GM23338 (cell line): ENCODE data around the gene GPR153.

ENCODE experiments used
- CREB1 ChIP-seq: fragments of 250-450 bp; sonication (Bioruptor Pico); IDR thresholded peaks from 2 replicates; pipeline ENCODE4 v1.5.0; 2020; ENCODE audit warnings: low read depth, mild to moderate bottlenecking, moderate library complexity
- ETS1 ChIP-seq: IDR thresholded peaks from 2 replicates; pipeline ENCODE4 v1.6.1; 2016; ENCODE audit warnings: antibody characterized with exemption
- EZH2 ChIP-seq: fragments of 200-600 bp; sonication (generic); IDR thresholded peaks from one replicate; pipeline ENCODE4 v1.8.0; 2017; ENCODE audit warnings: antibody characterized with exemption, mild to moderate bottlenecking, low read depth; ENCODE audit not compliant: unreplicated experiment
- EZH2phosphoT487 ChIP-seq: fragments of 200-600 bp; sonication (generic); IDR thresholded peaks from one replicate; pipeline ENCODE4 v1.8.1; 2018; ENCODE audit warnings: antibody characterized with exemption; ENCODE audit not compliant: unreplicated experiment
- JUNB ChIP-seq: IDR thresholded peaks from one replicate; pipeline ENCODE4 v1.6.1; 2016; ENCODE audit warnings: antibody characterized with exemption; ENCODE audit not compliant: unreplicated experiment
- POLR2AphosphoS5 ChIP-seq: IDR thresholded peaks from 2 replicates; pipeline ENCODE4 v1.6.1; 2016; ENCODE audit warnings: antibody characterized with exemption, low read depth
- REST ChIP-seq: IDR thresholded peaks from one replicate; pipeline ENCODE4 v1.6.1; 2018; ENCODE audit warnings: antibody characterized with exemption; ENCODE audit not compliant: unreplicated experiment
- ZNF331 ChIP-seq: fragments of 250-450 bp; sonication (Bioruptor Pico); IDR thresholded peaks from 2 replicates; pipeline ENCODE4 v1.5.0; 2020; ENCODE audit warnings: low read depth, mild to moderate bottlenecking, moderate library complexity
- TF ChIP-seq, protein P1 (sequence below), 2 experiments: fragments of 200-600 bp in 1 of 2; sonication (generic) in 1 of 2; conservative IDR thresholded peaks; 2 replicates each; pipeline versions ENCODE4 v1.5.1 to v1.6.1; 2016 to 2017; ENCODE audit warnings: antibody characterized with exemption in 2 of 2, low read depth in 2 of 2, mild to moderate bottlenecking in 2 of 2, moderate library complexity in 1 of 2

DNA sequence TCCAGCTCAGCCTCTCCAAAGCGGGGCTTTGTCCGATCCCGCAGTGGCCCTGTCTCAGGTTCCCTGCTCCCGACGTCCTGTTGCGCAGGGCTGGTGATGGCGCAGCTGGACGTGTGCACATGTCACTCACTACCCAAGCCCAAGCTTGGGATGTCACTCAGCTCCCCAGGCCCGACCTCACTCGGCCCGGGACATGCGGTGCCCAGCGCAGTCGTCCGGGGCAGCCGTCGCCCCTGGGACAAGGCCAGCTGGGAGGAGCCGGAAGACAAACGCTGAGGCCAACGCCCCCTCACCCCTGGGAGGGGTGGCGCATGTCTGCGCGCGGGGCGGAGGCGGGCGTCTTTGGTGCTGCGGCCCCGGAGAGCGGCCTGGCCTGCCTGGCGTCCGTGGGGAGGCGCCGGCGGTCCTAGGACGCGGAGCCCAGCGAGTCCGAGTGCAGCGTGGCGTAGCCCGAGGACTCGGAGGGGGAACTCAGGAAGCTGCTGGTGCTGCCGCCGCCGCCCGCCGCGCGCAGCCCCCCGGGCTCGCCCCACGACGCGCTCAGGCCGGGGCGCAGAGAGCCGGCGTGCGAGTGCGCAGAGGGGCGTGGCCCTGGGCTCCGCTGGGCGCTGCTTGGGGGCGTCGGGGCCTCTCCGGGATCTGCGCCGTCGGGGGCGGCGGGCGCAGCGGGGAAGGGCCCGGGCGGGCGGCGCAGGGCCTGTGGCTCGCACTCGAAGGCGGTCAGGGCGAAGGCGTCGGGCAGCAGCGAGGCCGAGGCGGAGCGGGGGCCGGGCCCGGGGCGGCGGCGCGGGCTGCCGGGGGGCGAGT lies 11.8 kb downstream of the GPR153 start:
- TF ChIP-seq, protein P1, sequence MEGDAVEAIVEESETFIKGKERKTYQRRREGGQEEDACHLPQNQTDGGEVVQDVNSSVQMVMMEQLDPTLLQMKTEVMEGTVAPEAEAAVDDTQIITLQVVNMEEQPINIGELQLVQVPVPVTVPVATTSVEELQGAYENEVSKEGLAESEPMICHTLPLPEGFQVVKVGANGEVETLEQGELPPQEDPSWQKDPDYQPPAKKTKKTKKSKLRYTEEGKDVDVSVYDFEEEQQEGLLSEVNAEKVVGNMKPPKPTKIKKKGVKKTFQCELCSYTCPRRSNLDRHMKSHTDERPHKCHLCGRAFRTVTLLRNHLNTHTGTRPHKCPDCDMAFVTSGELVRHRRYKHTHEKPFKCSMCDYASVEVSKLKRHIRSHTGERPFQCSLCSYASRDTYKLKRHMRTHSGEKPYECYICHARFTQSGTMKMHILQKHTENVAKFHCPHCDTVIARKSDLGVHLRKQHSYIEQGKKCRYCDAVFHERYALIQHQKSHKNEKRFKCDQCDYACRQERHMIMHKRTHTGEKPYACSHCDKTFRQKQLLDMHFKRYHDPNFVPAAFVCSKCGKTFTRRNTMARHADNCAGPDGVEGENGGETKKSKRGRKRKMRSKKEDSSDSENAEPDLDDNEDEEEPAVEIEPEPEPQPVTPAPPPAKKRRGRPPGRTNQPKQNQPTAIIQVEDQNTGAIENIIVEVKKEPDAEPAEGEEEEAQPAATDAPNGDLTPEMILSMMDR (conservative IDR thresholded peaks at IDR 0.05; ENCODE audit: low read depth in 2 of 2), result no peak
- TF ChIP-seq ZNF331 (CRISPR knock-in tag) (no peak), EZH2 (no peak), REST (no peak), CREB1 (CRISPR knock-in tag) (no peak), EZH2phosphoT487 (no peak), POLR2AphosphoS5 (no peak), JUNB (no peak), ETS1 (no peak)
